DLD1 (cell line): ENCODE data around the gene FAM219A.
"Not testable (repeated sequence)": the region's sequence is repeated elsewhere in the genome, so short reads cannot be mapped to it uniquely, and the experiment has no call there.

ENCODE experiments used
- in situ Hi-C: cut with HindIII; loops from 2 replicates; pipeline ENCODE4 v1.10.0; 2017; ENCODE audit warnings: low sequenced_read_pairs

Gene FAM219A

GRCh38 chr9:34366365-34366764, 92.0 kb downstream of the FAM219A start:
- in situ Hi-C loops: no loop called here

GRCh38 chr9:34365282-34365681, 93.1 kb downstream of the FAM219A start:
- in situ Hi-C loops: no loop called here

GRCh38 chr9:34363619-34364351, 94.6 kb downstream of the FAM219A start:
- in situ Hi-C loops: no loop called here

DNA sequence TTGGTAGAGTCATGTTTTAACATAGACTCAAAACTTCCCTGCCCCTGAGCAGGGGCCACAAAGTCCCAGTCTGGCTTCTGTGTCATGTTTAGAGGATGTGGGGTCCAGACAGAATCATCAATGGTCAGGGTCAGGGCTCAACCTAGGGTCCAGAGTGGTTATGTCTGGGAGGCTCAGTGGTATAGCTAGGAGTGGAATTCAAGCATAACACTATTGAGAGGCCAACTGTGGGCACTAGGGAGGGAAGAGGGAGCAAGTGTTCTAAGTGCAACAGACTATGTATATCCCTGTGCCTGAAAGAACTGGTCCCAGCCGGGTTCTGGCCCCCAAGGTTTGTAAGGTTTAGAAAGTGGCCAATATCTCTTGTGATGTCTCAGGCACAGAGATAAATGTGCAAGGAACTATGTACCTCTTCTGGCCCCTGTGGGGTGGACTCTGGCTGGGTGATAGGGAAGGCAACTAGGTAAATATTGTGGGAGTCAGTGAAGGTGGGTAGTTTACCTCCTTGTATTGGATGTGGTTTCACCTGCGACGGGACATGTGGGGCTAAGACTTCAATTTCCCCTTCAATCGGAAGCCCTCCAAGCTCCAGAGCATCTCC, 95.7 kb downstream of the FAM219A start:
- in situ Hi-C loops: no loop called here

- in situ Hi-C loops: not testable (repeated sequence)
Observed at GRCh38 chr9:34352957-34353356, 105.4 kb downstream of the FAM219A start.

- in situ Hi-C loops: not testable (repeated sequence)
Observed at GRCh38 chr9:34352122-34352652, 106.2 kb downstream of the FAM219A start.

DNA sequence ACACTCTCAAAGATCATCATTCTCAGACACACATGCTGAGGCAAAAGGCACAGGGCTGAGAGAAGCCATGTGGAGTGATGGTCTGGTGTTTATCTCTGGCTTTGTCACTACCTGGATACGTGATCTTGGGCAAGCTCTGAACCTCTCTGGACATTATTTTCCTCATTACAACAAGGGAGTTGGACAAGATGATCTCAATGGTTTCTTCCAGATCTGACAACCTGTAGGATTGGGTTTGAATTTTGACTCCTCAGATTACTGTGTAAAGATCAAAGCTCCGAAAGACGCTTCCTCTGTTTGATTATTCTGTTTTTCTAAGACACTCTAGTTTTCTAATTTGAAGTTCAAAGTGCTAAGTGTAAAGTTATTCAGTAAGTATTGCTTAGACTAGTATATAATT, 109.0 kb downstream of the FAM219A start:
- in situ Hi-C loops: no loop called here
